Vagina (tissue), 2 donors: ENCODE measurements around the gene MAP3K3. TPM values are rescaled to one million over a fixed set of nuclear protein-coding genes. Genes with fewer than 3 reads are reported as not detected.

ENCODE experiments used
- DNase-seq, 2 donors: peaks; one replicate each; pipeline ENCODE4 v3.0.0-alpha.2; 2017; ENCODE audit errors: extremely low spot score in 2 of 2
- H3K27ac ChIP-seq: fragments of 200-600 bp; sonication (generic); one replicate; pipeline ENCODE4 v1.5.1; 2019
- H3K27me3 ChIP-seq: fragments of 200-600 bp; sonication (generic); one replicate; pipeline ENCODE4 v1.5.1; 2019
- H3K36me3 ChIP-seq, 2 donors: fragments of 200-600 bp; sonication (generic); one replicate each; pipeline ENCODE4 v1.5.1; 2017 to 2019
- H3K4me1 ChIP-seq: fragments of 200-600 bp; sonication (generic); one replicate; pipeline ENCODE4 v1.5.1; 2019
- H3K4me3 ChIP-seq, 2 donors: fragments of 200-600 bp; sonication (generic); 1 replicate in 1 of 2; 2 replicates in 1 of 2; pipeline ENCODE4 v1.5.1; 2016 to 2019
- H3K9me3 ChIP-seq: fragments of 200-600 bp; sonication (generic); one replicate; pipeline ENCODE4 v1.5.1; 2019
- CTCF ChIP-seq, 3 experiments: fragments of 450-650 bp in 2 of 3; fragments of 200-600 bp in 1 of 3; sonication (generic) in 1 of 3; IDR thresholded peaks; one replicate each; pipeline ENCODE4 v1.5.1; 2017 to 2019; ENCODE audit warnings: antibody characterized with exemption in 3 of 3, mild to moderate bottlenecking in 2 of 3, moderate library complexity in 2 of 3
- POLR2A ChIP-seq, 2 donors: fragments of 450-650 bp; IDR thresholded peaks; one replicate each; pipeline ENCODE4 v1.6.1; 2017; ENCODE audit warnings: antibody characterized with exemption in 2 of 2, mild to moderate bottlenecking in 2 of 2, moderate library complexity in 2 of 2
- POLR2AphosphoS5 ChIP-seq, 2 donors: sonication (generic); formaldehyde crosslinking; IDR thresholded peaks; one replicate each; pipeline ENCODE4 v1.9.0; 2017; ENCODE audit warnings: antibody characterized with exemption in 2 of 2, mild to moderate bottlenecking in 2 of 2, low read depth in 1 of 2; ENCODE audit not compliant: insufficient read depth in 1 of 2
- intact Hi-C: fragments of 100-400 bp; cut with DNase I; formaldehyde crosslinking; loops from one replicate; pipeline ENCODE4 v1.15.1; 2023
- total RNA-seq: library from RNA; depleted of rRNA; stranded (reverse); fragments of >200 nt; gene quantifications from one replicate; pipeline ENCODE4 v1.2.3, GENCODE V29; 2016

The MAP3K3 gene
- total RNA-seq, 1 donor from 2014 or later: 35.4 TPM

- H3K27me3 ChIP-seq: no peaks in the 10 kb centered on the region
- no peaks in the 10 kb centered on the region for H3K9me3 ChIP-seq
- H3K4me3 ChIP-seq: no peak overlapping the region
- intact Hi-C loops: no loop called here
- peaks cover 0 to 14% of the 10 kb centered on the region in 2 donors for H3K36me3 ChIP-seq
- H3K27ac ChIP-seq: no peak overlapping the region
- TF ChIP-seq POLR2A (IDR thresholded peaks at IDR 0.05): no peak
- TF ChIP-seq CTCF (IDR thresholded peaks at IDR 0.05): no peak
- no peak for TF ChIP-seq POLR2AphosphoS5 (IDR thresholded peaks at IDR 0.05; ENCODE audit: insufficient read depth in 1 of 2, low read depth in 1 of 2)
- DNase-seq: no peak
- H3K4me1 ChIP-seq: peaks cover 29% of the 10 kb centered on the region
These were observed 80.8 kb downstream of the MAP3K3 start for GRCh38 chr17:63703029-63703428.

- H3K27ac ChIP-seq: no peak overlapping the region
- H3K27me3 ChIP-seq: no peaks in the 10 kb centered on the region
- H3K4me3 ChIP-seq: no peak overlapping the region
- H3K9me3 ChIP-seq: no peaks in the 10 kb centered on the region
- TF ChIP-seq CTCF (IDR thresholded peaks at IDR 0.05) (no peak), POLR2AphosphoS5 (IDR thresholded peaks at IDR 0.05; ENCODE audit: insufficient read depth in 1 of 2, low read depth in 1 of 2) (no peak), POLR2A (IDR thresholded peaks at IDR 0.05) (no peak)
- intact Hi-C loops: no loop called here
- peaks cover 22% of the 10 kb centered on the region for H3K4me1 ChIP-seq
- no peak for DNase-seq
- peaks cover 2 to 17% of the 10 kb centered on the region in 2 donors for H3K36me3 ChIP-seq
These were observed 81.5 kb downstream of the MAP3K3 start for GRCh38 chr17:63703556-63704258.

GRCh38 chr17:63704259-63704576 lies 82.0 kb downstream of the MAP3K3 start:
- Histone ChIP-seq H3K27me3 (no peaks in the 10 kb centered on the region), H3K27ac (no peak overlapping the region), H3K9me3 (no peaks in the 10 kb centered on the region), H3K36me3 (peaks cover 4 to 22% of the 10 kb centered on the region in 2 donors), H3K4me1 (peaks cover 17% of the 10 kb centered on the region), H3K4me3 (no peak overlapping the region)
- intact Hi-C loops: no loop called here
- TF ChIP-seq POLR2AphosphoS5 (IDR thresholded peaks at IDR 0.05; ENCODE audit: insufficient read depth in 1 of 2, low read depth in 1 of 2) (no peak), CTCF (IDR thresholded peaks at IDR 0.05) (no peak), POLR2A (IDR thresholded peaks at IDR 0.05) (no peak)
- DNase-seq: no peak

- Histone ChIP-seq H3K9me3 (no peaks in the 10 kb centered on the region), H3K4me3 (no peak overlapping the region), H3K27ac (no peak overlapping the region), H3K27me3 (no peaks in the 10 kb centered on the region), H3K4me1 (peaks cover 14% of the 10 kb centered on the region), H3K36me3 (peaks cover 4 to 26% of the 10 kb centered on the region in 2 donors)
- no peak for DNase-seq
- intact Hi-C loops: no loop called here
- TF ChIP-seq CTCF (IDR thresholded peaks at IDR 0.05): no peak
- no peak for TF ChIP-seq POLR2AphosphoS5 (IDR thresholded peaks at IDR 0.05; ENCODE audit: insufficient read depth in 1 of 2, low read depth in 1 of 2)
- no peak for TF ChIP-seq POLR2A (IDR thresholded peaks at IDR 0.05)
These were observed 82.6 kb downstream of the MAP3K3 start for GRCh38 chr17:63704836-63705235.

- no peaks in the 10 kb centered on the region for H3K9me3 ChIP-seq
- no peak for TF ChIP-seq POLR2AphosphoS5 (IDR thresholded peaks at IDR 0.05; ENCODE audit: insufficient read depth in 1 of 2, low read depth in 1 of 2)
- peaks cover 4 to 34% of the 10 kb centered on the region in 2 donors for H3K36me3 ChIP-seq
- H3K4me3 ChIP-seq: no peak overlapping the region
- H3K27ac ChIP-seq: no peak overlapping the region
- intact Hi-C loops: no loop called here
- peaks cover 14% of the 10 kb centered on the region for H3K4me1 ChIP-seq
- no peak for DNase-seq
- no peaks in the 10 kb centered on the region for H3K27me3 ChIP-seq
These were observed 83.4 kb downstream of the MAP3K3 start for GRCh38 chr17:63705657-63706056.
